Neural progenitor cell (in vitro differentiated cells): Measurements from ENCODE around the gene RNU7-1.
A peak's percentile ranks its signal among the peaks of the same experiment; 100 is the strongest.

Source experiments
- CTCF ChIP-seq: fragments of 200-600 bp; sonication (generic); IDR thresholded peaks from 2 replicates; pipeline ENCODE4 v1.5.1; 2017; ENCODE audit warnings: antibody characterized with exemption, mild to moderate bottlenecking
- EZH2phosphoT487 ChIP-seq: fragments of 200-600 bp; sonication (generic); IDR thresholded peaks from 2 replicates; pipeline ENCODE4 v1.6.1; 2017; ENCODE audit warnings: antibody characterized with exemption

- peak; percentile 70 for TF ChIP-seq CTCF
- no peak for TF ChIP-seq EZH2phosphoT487
Observed at GRCh38 chr12:6961695-6962284, 18.2 kb downstream of the RNU7-1 start.
